ENCODE results near the gene KAT6B. TPM values are rescaled to one million over a fixed set of nuclear protein-coding genes. Genes with fewer than 3 reads are reported as not detected.
"Not testable (repeated sequence)": the region's sequence is repeated elsewhere in the genome, so short reads cannot be mapped to it uniquely, and the experiment has no call there.

KAT6B gene
- total RNA-seq, 1 donor from 2014 or later = 47.1 TPM

DNA sequence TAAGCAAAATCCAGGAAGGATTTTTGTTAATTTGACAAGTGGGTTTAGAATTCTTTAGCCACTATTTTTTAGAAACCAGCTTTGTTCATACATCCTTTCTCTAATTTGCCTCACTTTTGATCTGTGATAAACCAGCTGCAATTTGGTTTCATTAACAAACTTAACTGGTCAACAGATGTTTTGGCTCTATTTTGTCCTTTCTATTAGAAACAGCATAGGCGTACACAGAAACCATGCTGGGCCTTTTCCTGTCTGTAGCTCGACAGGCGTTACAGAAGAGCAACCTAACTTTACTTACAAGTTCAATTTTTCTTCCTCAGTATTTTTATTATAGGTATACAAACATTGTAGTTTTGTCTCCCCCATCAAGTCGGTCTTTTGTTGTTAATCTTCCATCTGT, 28.2 kb downstream of the KAT6B start:
- ATAC-seq = peak; percentile 16
- DNase-seq = no peak
- intact Hi-C loops (cut with micrococcal nuclease) = no loop called here

DNA sequence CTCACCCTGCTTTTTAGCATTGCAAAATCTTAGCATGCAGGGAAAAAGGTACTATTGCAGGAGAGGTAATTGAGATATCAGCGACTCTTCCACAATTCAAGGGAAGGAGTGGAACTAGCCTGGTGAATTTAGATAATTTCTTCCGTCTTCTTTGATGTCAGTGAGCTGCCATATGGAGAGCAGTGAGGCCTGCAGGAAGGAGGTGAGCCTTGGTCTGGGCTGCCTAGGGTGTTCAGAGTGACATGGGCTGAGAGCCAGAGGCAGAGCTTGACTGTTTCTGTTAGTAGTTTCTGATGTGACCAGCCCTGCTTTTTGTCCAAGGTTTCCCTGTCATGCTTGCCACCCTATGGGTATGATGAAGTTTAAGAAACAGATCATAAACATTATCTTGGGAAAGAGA, 28.6 kb downstream of the KAT6B start:
- intact Hi-C loops (cut with micrococcal nuclease) = no loop called here
- ATAC-seq (peak; percentile 83), DNase-seq (peak; percentile 52)

DNA sequence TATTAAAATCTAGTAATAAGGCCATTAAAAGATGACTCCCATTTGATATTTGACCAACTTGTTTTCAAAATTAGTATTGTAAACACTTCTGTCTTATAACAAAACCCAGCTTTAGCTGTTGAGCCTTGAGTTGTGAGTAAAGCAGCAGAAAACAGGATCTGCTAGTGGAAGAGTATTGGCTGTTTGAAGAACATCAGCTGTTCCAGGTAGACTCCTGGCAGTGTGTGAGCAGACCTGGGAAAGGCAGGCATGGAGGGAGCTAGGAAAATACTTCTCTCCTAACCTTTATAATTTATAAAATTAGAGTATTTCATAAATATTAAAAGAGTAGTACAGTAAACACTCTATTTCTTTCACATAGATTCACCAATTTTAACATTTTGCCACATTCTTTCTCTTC, 29.0 kb downstream of the KAT6B start:
- DNase-seq (no peak), ATAC-seq (no peak)
- intact Hi-C loops (cut with micrococcal nuclease) = no loop called here

DNA sequence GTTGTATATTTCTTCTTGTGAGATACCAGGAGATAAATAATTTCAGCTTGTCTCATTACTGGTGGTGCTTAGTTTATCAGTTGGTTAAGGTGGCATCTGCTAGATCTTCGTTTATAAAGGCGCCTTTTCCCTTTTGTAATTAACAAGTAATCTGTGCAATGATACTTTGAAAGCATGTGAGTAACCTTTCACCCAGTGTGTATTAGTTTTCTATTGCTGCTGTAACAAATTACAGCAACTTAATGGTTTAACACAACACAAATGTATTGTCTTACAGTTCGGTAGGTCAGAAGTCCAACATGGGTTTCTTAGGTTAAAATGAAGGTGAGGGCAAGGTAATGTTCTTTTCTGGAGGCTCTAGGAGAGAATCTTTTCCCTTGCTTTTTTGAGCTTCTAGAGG, 30.5 kb downstream of the KAT6B start:
- intact Hi-C loops (cut with micrococcal nuclease) = no loop called here
- no peak for DNase-seq
- no peak for ATAC-seq

DNA sequence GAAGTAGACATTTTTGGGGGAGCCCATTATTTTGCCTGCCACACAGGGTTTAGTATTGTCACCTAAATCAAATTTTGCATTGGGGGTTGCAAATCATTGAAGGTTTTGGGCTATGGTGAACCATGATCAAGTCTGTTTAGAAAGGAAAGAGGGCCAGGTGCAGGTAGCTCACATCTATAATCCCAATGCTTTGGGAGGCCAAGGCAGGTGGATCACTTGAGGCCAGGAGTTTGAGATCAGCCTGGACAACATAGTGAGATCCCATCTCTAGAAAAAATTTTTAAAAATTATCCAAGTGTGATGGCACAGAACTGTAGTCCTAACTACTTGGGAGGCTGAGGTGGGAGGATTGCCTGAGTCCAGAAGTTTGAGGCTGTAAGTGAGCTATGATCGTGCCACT, 31.2 kb downstream of the KAT6B start:
- ATAC-seq (no peak), DNase-seq (no peak)
- intact Hi-C loops (cut with micrococcal nuclease) = no loop called here

DNA sequence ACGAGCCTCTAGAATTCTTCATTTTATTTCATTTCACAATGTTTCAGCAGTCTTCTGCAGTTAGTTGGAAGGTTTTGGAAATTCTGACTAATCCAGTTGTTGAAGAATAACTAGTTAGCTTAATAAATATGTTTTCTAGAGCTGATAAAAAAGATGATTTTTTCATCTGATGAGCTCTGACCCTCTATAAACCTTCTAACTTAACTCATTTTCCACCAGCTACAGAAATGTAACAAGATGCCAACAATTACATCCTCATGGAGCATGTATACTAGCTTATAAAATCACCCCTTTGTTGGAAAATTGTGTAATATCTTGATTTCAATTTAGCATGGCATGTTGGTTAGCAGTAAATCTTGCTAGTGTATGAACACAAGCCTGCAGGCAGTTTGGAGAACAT, 33.1 kb downstream of the KAT6B start:
- ATAC-seq = no peak
- intact Hi-C loops (cut with micrococcal nuclease) = no loop called here
- no peak for DNase-seq

DNA sequence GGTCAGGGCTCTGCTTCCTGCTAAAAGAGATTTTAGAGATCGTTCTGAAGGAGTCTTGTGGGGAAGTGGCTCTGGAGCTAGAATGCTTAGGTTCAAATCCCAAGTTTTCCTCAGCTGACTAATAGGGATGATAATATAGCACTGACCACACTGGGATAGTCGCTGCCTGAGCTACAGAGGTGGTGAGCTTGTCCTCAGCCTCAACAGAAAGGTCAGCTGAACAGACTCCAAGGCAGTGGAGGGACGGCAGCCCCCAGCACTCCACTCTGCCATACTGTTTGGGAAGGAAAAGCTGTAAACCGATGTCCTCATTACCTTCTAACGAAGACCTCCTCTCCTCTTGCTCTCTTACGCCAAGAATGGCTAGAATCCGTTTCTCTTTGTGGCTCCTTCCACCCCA, 36.2 kb downstream of the KAT6B start:
- no peak for DNase-seq
- intact Hi-C loops (cut with micrococcal nuclease) = no loop called here
- ATAC-seq = no peak

DNA sequence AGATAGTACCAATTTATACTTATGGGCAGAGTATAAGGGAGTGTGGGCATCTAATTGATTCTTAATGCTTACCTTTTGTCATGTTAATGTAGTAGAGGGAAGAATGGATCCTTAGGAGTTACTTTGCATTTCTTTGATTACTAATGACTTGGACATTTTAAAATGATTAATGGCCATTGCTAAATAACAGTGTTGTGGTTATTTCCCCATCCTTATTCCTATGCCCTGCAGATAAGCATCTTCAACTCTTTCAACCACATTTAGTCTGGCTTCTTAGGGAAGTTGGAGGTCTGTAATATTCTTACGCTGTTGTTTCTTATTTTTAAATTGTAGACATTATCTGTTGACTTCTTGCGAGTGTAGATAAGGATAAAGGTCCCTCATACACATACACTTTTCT, 37.2 kb downstream of the KAT6B start:
- no peak for DNase-seq
- intact Hi-C loops (cut with micrococcal nuclease) = no loop called here
- ATAC-seq = no peak

DNA sequence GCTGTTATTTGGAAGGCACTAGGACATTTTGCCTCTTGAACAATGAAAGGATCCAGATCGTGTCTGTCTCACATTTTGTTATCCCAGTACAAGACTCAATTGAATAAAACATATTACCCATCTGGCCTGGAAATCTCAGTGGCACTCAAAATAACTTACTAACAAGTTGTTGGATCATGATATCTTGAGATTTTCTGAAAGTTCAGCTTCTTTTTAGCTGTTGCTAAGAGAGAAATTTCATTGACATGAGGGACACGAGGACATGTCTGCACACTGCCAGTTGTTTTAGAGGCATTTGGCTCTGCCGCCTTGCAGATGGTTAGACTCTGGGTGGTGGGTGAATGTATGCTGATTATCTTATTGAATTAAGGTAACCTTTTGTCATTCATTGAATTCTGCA, 41.0 kb downstream of the KAT6B start:
- DNase-seq (no peak), ATAC-seq (no peak)
- intact Hi-C loops (cut with micrococcal nuclease) = no loop called here

DNA sequence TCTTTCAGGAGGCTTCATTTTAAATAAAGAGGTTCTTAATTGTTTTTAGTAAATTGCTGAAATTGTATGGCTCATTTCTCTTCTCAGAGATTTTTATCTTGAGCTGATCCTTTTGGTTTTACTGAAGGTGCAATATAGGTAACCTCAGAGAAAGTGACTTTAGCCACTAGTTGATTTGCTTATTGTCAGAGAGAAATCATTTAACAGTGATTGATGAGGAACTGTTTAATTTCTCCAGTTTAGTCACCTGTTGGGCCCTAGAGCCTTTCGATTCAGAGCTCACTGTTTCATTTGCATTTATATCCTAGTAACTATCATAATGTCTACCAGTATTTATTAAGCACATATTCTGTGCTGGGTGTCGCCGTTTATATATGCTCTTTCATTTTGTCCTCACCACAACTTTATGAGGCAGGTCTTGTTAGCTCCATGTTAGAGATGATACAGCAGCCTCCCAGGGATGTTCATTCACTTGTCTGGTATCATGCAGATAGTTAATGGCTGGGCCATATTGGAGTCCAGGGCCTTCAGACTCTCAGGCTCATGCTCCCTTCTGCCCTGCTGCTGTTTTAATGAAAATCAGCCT, 42.1 kb downstream of the KAT6B start:
- ATAC-seq (no peak), DNase-seq (no peak)
- intact Hi-C loops (cut with micrococcal nuclease) = no loop called here

DNA sequence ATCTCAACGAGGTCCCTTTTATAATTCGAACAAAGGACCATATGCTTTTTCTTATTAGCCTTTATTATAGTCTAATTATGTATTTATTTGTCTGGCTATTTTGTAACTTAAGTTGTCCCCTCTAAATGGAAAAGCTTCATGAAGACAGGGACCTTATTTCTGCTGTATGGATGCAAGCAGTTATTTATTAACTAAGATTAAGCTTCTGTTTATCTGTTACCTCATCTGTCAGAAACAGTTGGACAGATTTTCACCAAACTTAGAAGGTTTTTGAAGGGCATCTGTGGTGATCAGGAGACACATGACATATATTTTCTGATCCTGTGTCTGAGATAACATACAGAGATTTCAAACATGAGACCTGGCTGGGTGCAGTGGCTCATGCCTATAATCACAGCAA, 43.2 kb downstream of the KAT6B start:
- ATAC-seq (no peak), DNase-seq (no peak)
- intact Hi-C loops (cut with micrococcal nuclease) = no loop called here

DNA sequence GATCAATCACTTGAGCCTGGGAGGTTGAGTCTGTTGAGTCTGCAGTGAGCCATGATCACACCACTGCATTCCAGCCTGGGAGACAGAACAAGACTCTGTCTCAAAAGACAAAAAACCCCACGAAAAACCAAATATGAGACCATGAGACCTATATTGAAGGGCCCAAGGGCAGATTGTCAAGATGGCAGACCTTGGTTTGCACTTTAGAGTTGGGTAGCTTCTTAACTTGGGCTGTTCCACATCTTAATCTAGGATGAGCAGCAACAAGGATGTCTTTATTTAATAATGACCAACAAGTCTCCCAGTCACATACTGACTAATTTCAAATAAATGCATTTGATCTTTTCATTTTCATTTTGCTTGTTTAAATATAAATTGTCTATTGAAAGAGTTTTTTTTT, 43.8 kb downstream of the KAT6B start:
- intact Hi-C loops (cut with micrococcal nuclease) = no loop called here
- DNase-seq (no peak), ATAC-seq (no peak)

DNA sequence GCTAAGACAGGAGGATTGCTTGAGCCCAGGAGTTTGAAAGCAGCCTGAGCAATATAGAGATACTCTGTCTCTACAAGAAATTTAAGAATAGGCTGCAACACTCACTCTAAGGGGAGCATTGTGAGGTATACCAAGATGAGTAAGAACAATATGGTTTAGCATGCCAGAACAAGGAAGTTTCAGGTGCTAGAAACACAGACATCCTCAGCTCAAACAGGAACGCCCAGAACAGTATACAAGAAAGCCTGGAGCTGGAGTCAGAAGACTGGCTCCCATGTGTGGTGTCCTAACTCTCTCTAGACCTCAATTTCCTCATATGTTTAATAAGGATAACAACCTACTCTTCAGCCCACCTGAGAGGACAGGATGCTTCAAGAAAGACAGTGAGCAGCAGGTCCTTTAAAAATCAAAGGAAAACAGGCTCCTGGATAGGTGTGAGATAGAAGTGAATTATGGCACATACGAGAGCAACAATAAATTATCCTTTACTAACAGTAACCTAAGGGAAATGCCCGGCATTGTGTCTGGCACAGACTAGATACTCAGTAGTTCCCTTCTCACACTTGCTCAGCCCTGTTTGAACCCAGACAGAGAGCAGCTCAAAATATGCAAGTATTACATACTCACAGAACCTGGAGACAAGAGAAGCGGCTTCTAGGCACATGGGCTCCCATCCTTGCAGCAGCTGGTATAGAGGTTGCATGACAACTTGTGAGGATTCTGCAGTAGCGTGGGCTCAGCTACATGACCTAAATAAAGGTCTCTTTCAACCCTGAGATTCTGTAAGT, 45.4 kb downstream of the KAT6B start:
- DNase-seq (no peak), ATAC-seq (no peak)
- intact Hi-C loops (cut with micrococcal nuclease) = no loop called here

DNA sequence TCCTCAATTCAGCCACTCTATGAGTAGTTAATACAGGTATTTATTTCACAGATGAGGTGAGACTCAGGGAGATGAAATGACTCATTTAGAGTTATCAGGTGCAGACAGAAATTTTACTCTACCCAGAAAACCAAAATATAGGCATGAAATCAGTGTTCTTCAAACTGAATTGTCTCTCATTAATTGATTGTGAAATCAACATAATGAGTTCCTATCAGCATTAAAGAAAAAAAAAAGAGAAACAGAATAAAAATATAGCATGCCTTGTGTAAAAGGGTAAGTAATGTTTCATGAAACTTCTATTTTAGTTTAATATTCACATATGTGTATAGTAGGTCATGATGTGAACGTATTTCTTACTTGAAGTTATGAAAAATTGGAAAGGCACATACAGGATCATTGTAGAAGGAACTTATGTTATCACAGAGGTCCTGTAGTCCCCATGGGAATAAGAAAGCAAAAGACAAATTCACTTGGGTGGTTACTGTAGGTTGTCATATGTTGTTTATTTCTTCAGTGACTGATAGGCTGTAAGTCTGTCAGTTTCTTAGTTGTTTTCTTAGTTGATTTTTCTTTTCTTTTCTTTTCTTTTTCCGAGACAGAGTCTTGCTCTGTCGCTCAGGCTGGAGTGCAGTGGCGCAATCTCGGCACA, 47.5 kb downstream of the KAT6B start:
- ATAC-seq = no peak
- intact Hi-C loops (cut with micrococcal nuclease) = no loop called here

DNA sequence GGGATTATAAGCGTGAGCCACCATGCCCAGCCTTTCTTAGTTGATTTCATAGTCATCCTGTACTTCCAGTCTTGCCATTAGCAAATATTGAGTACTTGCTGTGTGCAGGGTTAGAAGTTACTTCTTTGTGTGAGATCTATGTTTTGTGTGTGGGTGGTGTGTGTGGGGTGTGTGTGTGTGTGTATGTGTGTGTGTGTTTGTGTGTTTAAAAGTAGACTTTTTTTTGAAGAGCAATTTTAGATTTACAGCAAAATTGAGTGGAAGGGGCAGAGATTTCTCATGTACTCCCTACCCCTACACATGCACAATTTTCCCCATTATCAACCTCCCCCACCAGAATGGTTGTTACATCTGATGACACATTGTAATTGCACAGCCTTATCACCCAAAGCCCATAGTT, 48.2 kb downstream of the KAT6B start:
- intact Hi-C loops (cut with micrococcal nuclease) = no loop called here
- no peak for ATAC-seq
- no peak for DNase-seq

More for the DNA sequence above, 47.5 kb downstream of the KAT6B start:
- DNase-seq = no peak

DNA sequence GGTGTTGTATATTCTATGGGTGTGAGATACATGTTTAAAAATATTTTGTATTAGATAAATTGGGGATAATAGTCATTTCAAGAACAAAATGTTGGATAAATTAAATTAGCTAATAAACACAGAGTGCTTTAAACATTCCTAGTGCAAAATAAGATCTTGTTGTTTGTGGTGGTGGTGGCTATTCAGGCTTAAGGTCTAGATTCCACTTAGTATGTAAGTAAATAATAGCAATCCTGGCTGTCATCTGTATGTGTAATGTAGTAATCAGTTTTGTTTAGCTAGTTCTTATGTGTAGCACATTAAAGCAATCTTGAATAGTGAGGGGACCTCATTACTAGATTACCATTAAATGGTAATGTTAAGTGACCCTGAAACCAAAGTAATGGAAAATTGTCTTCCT, 48.7 kb downstream of the KAT6B start:
- ATAC-seq = no peak
- DNase-seq = no peak
- intact Hi-C loops (cut with micrococcal nuclease) = no loop called here

DNA sequence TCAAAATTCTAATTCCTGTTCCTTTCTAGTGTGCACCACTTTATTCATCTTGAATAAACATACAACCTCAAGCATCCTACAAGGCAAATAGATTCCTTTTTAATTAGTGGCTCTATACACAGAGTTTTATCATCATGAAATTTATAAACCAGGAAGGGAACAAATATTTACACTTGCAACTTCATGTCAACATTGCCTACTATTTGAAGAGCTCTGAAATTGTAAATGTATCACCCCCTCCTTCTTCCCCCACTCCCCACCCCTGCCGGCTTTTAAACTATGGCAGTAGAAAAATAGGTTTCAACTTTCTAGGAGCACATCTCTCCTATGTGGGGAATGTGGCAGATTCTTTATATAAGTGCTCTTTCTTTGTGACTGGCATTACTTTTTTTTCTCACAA, 49.6 kb downstream of the KAT6B start:
- ATAC-seq (no peak), DNase-seq (no peak)
- intact Hi-C loops (cut with micrococcal nuclease) = no loop called here

DNA sequence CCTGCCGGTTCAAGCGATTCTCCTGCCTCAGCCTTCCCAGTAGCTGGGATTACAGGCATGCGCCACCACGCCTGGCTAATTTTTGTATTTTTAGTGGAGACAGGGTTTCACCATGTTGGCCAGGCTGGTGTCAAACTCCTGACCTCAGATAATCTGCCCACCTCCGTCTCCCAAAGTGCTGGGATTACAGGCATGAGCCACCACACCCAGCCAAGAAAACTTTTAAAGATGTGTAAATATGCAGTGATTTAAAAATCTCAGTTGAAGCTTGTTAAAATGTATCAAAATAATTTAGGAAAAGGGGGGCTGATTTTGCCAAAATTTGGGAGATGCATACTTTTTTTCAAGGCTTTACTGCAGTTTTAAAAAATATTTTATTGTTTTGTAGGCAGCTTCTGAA, 50.7 kb downstream of the KAT6B start:
- DNase-seq; intact Hi-C loops (cut with micrococcal nuclease); ATAC-seq: not testable (repeated sequence)

DNA sequence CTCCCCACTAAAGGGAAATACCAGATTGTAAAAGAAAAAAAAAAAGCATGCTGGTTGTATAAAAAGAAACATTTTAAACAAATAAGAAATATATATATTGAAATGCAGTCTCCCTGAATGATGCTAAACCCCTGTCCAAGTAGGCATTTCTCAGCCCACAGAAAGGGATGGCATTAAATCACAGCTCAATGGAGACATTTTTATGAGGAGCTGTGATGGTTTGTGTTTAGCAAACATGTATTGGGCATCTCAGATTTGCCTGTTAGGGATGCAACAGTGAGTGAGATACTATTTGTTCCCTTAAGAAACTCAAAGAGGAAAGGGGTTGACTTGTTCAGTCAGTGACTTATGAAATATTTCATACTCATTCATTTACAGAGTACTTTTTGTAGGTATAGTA, 51.5 kb downstream of the KAT6B start:
- ATAC-seq (no peak), DNase-seq (no peak)
- intact Hi-C loops (cut with micrococcal nuclease) = no loop called here

DNA sequence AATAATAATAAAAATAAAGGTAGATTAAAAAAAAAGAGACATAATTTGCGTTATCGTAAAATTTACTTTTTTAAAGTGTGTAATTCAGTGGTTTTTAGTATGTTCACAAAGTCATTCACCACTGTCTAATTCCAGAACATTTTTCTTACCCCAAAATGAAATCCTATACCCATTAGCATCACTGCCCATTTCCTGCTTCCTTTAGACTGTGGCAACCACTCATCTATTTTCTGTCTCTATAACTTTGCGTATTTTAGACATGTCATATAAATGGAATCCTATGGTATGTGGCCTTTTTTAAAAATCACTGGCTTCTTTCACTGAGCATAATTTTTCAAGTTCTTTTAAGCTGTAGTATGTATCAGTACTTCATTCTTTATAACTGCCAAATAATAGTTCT, 53.6 kb downstream of the KAT6B start:
- intact Hi-C loops (cut with micrococcal nuclease) = no loop called here
- ATAC-seq = no peak
- no peak for DNase-seq
